Measurements from ENCODE around the gene USP32.
"Not testable (repeated sequence)": the region's sequence is repeated elsewhere in the genome, so short reads cannot be mapped to it uniquely, and the experiment has no call there.

The USP32 gene

GRCh38 chr17:60293580-60294335 is 98.2 kb downstream of the USP32 start:
- no peak for DNase-seq

- DNase-seq: no peak
These were observed 99.2 kb downstream of the USP32 start for GRCh38 chr17:60292697-60293096.

- no peak for DNase-seq
These were observed 107.2 kb downstream of the USP32 start for GRCh38 chr17:60284709-60285108.

GRCh38 chr17:60283816-60284215 is 108.1 kb downstream of the USP32 start:
- DNase-seq: no peak

- no peak for DNase-seq
These were observed 111.3 kb downstream of the USP32 start for GRCh38 chr17:60280673-60281072.

GRCh38 chr17:60278237-60278636 is 113.7 kb downstream of the USP32 start:
- DNase-seq: no peak

GRCh38 chr17:60277258-60277657 is 114.7 kb downstream of the USP32 start:
- no peak for DNase-seq

GRCh38 chr17:60269417-60269816 is 122.5 kb downstream of the USP32 start:
- no peak for DNase-seq

GRCh38 chr17:60260540-60260939 is 131.4 kb downstream of the USP32 start:
- no peak for DNase-seq

GRCh38 chr17:60258313-60258712 is 133.6 kb downstream of the USP32 start:
- DNase-seq: no peak

- no peak for DNase-seq
These were observed 135.8 kb downstream of the USP32 start for GRCh38 chr17:60256174-60256573.

- no peak for DNase-seq
These were observed 138.9 kb downstream of the USP32 start for GRCh38 chr17:60253048-60253447.

GRCh38 chr17:60252459-60252858 is 139.5 kb downstream of the USP32 start:
- DNase-seq: no peak

GRCh38 chr17:60249290-60249826 is 142.6 kb downstream of the USP32 start:
- no peak for DNase-seq

GRCh38 chr17:60248618-60249289 is 143.2 kb downstream of the USP32 start:
- DNase-seq: no peak

GRCh38 chr17:60247836-60248461 is 144.0 kb downstream of the USP32 start:
- no peak for DNase-seq

GRCh38 chr17:60244656-60245055 is 147.3 kb downstream of the USP32 start:
- DNase-seq: no peak

GRCh38 chr17:60240290-60240689 is 151.6 kb downstream of the USP32 start:
- DNase-seq: no peak

GRCh38 chr17:60231691-60232090 is 160.2 kb downstream of the USP32 start:
- no peak for DNase-seq

GRCh38 chr17:60231234-60231633 is 160.7 kb downstream of the USP32 start:
- no peak for DNase-seq

- no peak for DNase-seq
These were observed 161.6 kb downstream of the USP32 start for GRCh38 chr17:60230358-60230757.

GRCh38 chr17:60229188-60229802 is 162.6 kb downstream of the USP32 start:
- no peak for DNase-seq

GRCh38 chr17:60227276-60227675 is 164.7 kb downstream of the USP32 start:
- not testable (repeated sequence) for DNase-seq

All from effector CD4-positive, alpha-beta T cell (primary cell).